H1 (cell line): ENCODE measurements around the gene AQP10. TPM values are rescaled to one million over a fixed set of nuclear protein-coding genes. Genes with fewer than 3 reads are reported as not detected.
A peak's percentile ranks its signal among the peaks of the same experiment; 100 is the strongest.

ENCODE experiments used
- CBX5 ChIP-seq: fragments of 300-800, 300-1000 bp; sonication (generic); IDR thresholded peaks from 2 replicates; pipeline ENCODE4 v1.7.1; 2016; ENCODE audit warnings: antibody characterized with exemption, low read length, low read depth
- CHD7 ChIP-seq: fragments of 300-600 bp; sonication (generic); IDR thresholded peaks from 2 replicates; pipeline ENCODE4 v1.7.1; 2012; ENCODE audit warnings: low read length, moderate library complexity, mild to moderate bottlenecking, inconsistent platforms; ENCODE audit not compliant: insufficient replicate concordance
- CTCF ChIP-seq, 3 experiments: IDR thresholded peaks; 1 replicate in 2 of 3; 2 replicates in 1 of 3; pipeline versions ENCODE4 v1.5.1 to v1.6.1; 2011; ENCODE audit warnings: low read length in 3 of 3, mild to moderate bottlenecking in 3 of 3, inconsistent platforms in 2 of 3, low read depth in 1 of 3, moderate library complexity in 1 of 3; ENCODE audit not compliant: insufficient read depth in 1 of 3; ENCODE audit errors: control extremely low read depth in 1 of 3
- RAD21 ChIP-seq, 2 experiments: IDR thresholded peaks in 1 of 2; conservative IDR thresholded peaks in 1 of 2; 2 replicates each; pipeline ENCODE4 v1.6.1; 2011; ENCODE audit warnings: low read depth in 2 of 2, low read length in 2 of 2, improper control_type of control experiment in 1 of 2, inconsistent platforms in 1 of 2, mild to moderate bottlenecking in 1 of 2, moderate library complexity in 1 of 2
- polyA plus RNA-seq, 7 experiments: library from polyadenylated mRNA; depleted of rRNA in 3 of 7; stranded (reverse) in 5 of 7; unstranded in 2 of 7; fragments of >200 nt in 5 of 7; fragments of 200-250 nt in 2 of 7; gene quantifications; 1 replicate in 5 of 7; 2 replicates in 1 of 7; 4 replicates in 1 of 7; pipeline versions ENCODE4 v1.2.1 to v1.2.3, GENCODE V29; 2011 to 2013; ENCODE audit warnings: missing spikeins in 2 of 7, mixed read lengths in 2 of 7
- total RNA-seq: library from RNA; stranded (reverse); fragmentation: NEBNext Ultra II Directional; extraction: Animal tissue kit (Norgen Biotek cat#: 25700); gene quantifications from 2 replicates; pipeline ENCODE4 v1.2.1, GENCODE V29; 2021

AQP10 gene
- total and polyA plus RNA-seq, 2 of the 8 experiments (the other 6 are each of a cell fraction or from before 2014, with no cell fraction given) = not detected

- TF ChIP-seq CHD7 = no peak
- TF ChIP-seq RAD21 (IDR thresholded peaks at IDR 0.05 in 1 of 2, conservative IDR thresholded peaks at IDR 0.05 in 1 of 2; ENCODE audit: low read depth in 2 of 2, low read length in 2 of 2) = peak in 1 of 2 experiments; percentile 3; a peak in 1 of 4 replicates
- no peak for TF ChIP-seq CBX5
- TF ChIP-seq CTCF (IDR thresholded peaks at IDR 0.05; ENCODE audit: control extremely low read depth in 1 of 3, insufficient read depth in 1 of 3, low read depth in 1 of 3, low read length in 3 of 3) = peak in 1 of 3 experiments; percentile 29; a peak in 2 of 4 replicates
- TF ChIP-seq, all 59 proteins: peak for 2
Observed at GRCh38 chr1:154353460-154353904, 32.6 kb downstream of the AQP10 start (continued).
